Measurements from ENCODE around the gene LRRC41. TPM values are rescaled to one million over a fixed set of nuclear protein-coding genes. Genes with fewer than 3 reads are reported as not detected.
"Not testable (repeated sequence)": the region's sequence is repeated elsewhere in the genome, so short reads cannot be mapped to it uniquely, and the experiment has no call there.

The LRRC41 gene, protein sequence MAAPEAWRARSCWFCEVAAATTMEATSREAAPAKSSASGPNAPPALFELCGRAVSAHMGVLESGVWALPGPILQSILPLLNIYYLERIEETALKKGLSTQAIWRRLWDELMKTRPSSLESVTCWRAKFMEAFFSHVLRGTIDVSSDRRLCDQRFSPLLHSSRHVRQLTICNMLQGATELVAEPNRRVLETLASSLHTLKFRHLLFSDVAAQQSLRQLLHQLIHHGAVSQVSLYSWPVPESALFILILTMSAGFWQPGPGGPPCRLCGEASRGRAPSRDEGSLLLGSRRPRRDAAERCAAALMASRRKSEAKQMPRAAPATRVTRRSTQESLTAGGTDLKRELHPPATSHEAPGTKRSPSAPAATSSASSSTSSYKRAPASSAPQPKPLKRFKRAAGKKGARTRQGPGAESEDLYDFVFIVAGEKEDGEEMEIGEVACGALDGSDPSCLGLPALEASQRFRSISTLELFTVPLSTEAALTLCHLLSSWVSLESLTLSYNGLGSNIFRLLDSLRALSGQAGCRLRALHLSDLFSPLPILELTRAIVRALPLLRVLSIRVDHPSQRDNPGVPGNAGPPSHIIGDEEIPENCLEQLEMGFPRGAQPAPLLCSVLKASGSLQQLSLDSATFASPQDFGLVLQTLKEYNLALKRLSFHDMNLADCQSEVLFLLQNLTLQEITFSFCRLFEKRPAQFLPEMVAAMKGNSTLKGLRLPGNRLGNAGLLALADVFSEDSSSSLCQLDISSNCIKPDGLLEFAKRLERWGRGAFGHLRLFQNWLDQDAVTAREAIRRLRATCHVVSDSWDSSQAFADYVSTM
- 10 to 100 TPM; 30.1 to 37.7 TPM for total RNA-seq

DNA sequence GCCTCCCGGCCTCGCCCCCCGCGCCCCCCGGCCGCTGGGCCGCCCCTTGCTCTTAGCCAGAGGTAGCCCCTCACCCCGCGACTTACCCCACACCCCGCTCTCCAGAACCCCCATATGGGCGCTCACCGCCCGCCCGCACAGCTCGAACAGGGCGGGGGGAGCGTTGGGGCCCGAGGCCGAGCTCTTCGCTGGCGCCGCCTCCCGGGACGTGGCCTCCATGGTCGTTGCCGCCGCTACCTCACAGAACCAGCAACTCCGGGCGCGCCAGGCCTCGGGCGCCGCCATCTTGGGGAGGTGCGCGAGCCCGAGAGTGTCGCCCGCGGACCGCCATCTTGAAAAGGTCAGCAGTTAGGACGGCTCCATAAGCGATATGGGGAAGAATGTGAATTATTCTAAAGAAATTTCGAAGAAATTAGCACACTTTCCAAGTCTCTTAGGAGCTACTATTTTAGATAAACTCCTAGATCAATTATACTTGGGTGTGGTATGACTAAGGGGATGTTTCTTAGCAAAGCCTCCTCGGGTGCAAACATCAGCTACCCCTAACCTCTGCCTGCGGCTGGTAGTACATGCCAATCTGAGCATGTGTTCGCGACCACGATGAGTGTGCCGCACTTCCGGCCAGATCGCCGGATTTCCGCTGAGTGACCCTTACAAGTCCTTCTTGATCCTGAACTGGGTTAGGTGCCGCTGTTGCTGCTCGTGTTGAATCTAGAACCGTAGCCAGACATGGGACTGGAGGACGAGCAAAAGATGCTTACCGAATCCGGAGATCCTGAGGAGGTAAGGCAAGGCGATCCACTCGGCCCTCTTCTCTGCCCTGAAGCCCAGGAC lies at the start of gene LRRC41, which contains the start of gene UQCRH:
LRRC41 (minus strand) TSS at position 579 of the 834 bp plus-strand sequence; CDS start at position 285, 294 bp downstream.
UQCRH (plus strand) TSS at position 661 of the 834 bp plus-strand sequence; CDS start at position 730, 69 bp downstream.
- Mint-ChIP-seq H3K27ac (peak within 1 kb of the TSS; percentile 99), H3K36me3 (ENCODE audit: low read depth) (peaks cover 76% of the 10 kb centered on the region), H3K9me3 (no peaks in the 10 kb centered on the region), H3K4me1 (peaks cover 28% of the 10 kb centered on the region), H3K27me3 (no peaks in the 10 kb centered on the region), H3K4me3 (peak within 1 kb of the TSS; percentile 98)
- ATAC-seq (replicated peaks): peak; percentile 89

- Mint-ChIP-seq H3K9me3 (no peaks in the 10 kb centered on the region), H3K27ac (no peak overlapping the region), H3K27me3 (no peaks in the 10 kb centered on the region), H3K4me3 (no peak overlapping the region), H3K36me3 (ENCODE audit: low read depth) (peaks cover 93% of the 10 kb centered on the region), H3K4me1 (peaks cover 9% of the 10 kb centered on the region)
- ATAC-seq (replicated peaks): no peak
Observed at GRCh38 chr1:46352363-46352762, 48.9 kb upstream of the LRRC41 start.

GRCh38 chr1:46345281-46345680 lies 41.9 kb upstream of the LRRC41 start:
- Mint-ChIP-seq H3K4me3 (no peak overlapping the region), H3K36me3 (ENCODE audit: low read depth) (peaks cover 99% of the 10 kb centered on the region), H3K27ac (no peak overlapping the region), H3K4me1 (peaks cover 36% of the 10 kb centered on the region), H3K27me3 (no peaks in the 10 kb centered on the region), H3K9me3 (no peaks in the 10 kb centered on the region)
- ATAC-seq (replicated peaks): no peak

DNA sequence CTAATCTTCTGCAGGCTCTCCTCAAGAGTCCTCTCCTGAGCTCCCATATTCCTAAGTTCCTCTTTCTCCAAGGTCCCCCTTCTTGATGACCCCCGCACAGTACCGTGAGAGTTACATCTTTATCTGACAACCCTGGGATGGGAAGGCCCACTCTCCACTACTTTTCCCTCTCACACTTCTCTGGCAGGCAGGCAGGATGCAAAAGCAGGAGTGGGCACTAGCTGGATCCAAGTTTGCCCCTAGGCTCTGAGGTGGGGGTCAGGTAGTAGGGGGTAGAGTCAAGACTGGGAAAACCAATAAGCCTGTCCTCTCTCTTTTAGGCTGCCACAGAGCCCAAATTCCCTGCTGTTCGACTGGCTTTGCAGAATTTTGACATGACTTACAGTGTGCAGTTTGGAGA lies 41.1 kb upstream of the LRRC41 start:
- Mint-ChIP-seq H3K27me3 (no peaks in the 10 kb centered on the region), H3K27ac (peak overlapping the region; percentile 98), H3K4me3 (no peak overlapping the region), H3K9me3 (no peaks in the 10 kb centered on the region), H3K4me1 (peaks cover 36% of the 10 kb centered on the region), H3K36me3 (ENCODE audit: low read depth) (peaks cover 93% of the 10 kb centered on the region)
- ATAC-seq (replicated peaks): no peak

DNA sequence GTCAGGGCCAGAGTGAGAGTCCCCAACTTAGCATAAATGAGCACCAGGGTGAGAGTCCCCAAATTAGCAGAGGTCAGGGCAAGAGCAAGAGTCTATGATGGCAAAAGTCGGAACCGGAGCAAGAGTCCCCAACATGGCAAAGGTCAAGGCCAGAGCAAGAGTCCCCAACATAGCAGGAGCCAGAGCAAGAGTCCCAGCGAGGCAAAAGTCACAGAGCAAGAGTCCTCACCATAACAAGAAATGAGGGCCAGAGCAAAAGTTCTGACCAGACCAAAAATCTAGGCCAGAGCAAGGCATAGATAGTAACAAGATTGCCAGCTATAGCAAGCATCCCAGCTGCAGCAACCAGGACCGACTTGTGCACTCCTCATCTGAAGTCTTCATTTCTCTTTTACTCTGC lies 40.3 kb upstream of the LRRC41 start:
- Mint-ChIP-seq H3K4me1 (peaks cover 38% of the 10 kb centered on the region), H3K27ac (peak overlapping the region; percentile 98), H3K9me3 (no peaks in the 10 kb centered on the region), H3K36me3 (ENCODE audit: low read depth) (peaks cover 86% of the 10 kb centered on the region), H3K27me3 (no peaks in the 10 kb centered on the region), H3K4me3 (no peak overlapping the region)
- no peak for ATAC-seq (replicated peaks)

DNA sequence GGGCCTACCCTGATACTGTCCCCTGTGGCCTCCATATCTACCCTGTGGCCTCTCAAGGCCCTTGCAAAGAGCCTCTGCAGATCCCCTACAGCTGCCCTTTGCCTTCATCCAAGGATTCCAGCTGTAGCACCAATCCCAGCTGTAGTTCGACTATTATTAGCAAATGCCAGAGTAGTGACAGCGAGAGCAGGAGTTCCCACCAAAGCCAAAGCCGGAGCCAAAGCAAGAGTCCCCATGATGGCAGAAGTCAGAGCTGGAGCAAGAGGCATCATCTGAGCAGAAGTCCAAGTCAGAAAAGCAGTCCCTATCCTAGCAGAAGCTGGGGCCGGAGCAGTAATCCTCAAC lies 39.9 kb upstream of the LRRC41 start:
- peaks cover 82% of the 10 kb centered on the region for H3K36me3 Mint-ChIP-seq (ENCODE audit: low read depth)
- peaks cover 40% of the 10 kb centered on the region for H3K4me1 Mint-ChIP-seq
- H3K27me3 Mint-ChIP-seq: no peaks in the 10 kb centered on the region

DNA sequence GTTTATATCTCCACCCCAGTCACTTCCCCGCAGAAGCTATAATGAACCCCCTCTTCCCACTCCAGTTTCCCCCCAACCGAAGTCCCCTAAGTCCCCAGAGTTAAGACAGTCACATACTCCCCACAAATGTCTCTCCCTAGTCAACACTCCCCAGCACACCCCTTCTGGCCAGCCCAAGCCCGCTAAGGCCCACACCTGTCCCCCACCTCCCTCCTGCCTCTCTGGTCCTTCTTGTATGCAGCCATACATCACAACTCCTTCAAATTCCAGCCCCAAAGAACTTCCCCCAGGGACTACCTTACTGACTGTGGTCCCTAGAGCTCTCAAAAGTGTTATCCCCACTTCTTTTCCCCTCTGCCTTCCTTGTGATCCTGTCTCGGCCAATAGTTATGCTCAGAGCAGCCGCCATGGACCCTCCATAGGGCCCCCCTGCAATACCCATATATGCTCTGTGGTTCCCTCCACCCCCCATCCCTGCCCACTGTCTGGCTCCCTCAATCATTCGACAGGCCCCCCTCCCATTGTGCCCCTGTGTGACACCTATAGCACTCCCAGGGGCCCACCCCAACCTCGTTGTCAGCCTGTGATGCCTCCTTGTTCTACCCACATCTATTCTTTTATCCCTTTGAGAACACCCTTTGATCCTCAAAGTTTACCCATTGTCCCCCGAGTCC lies 39.4 kb upstream of the LRRC41 start:
- Mint-ChIP-seq H3K27ac (peak overlapping the region; percentile 98), H3K27me3 (no peaks in the 10 kb centered on the region), H3K36me3 (ENCODE audit: low read depth) (peaks cover 77% of the 10 kb centered on the region), H3K4me3 (peak overlapping the region; percentile 95), H3K9me3 (no peaks in the 10 kb centered on the region), H3K4me1 (peaks cover 36% of the 10 kb centered on the region)
- no peak for ATAC-seq (replicated peaks)

More for the DNA sequence above, 39.9 kb upstream of the LRRC41 start:
- Mint-ChIP-seq H3K27ac (peak overlapping the region; percentile 98), H3K9me3 (no peaks in the 10 kb centered on the region), H3K4me3 (no peak overlapping the region)
- ATAC-seq (replicated peaks): no peak

GRCh38 chr1:46342084-46342656 lies 38.8 kb upstream of the LRRC41 start:
- no peaks in the 10 kb centered on the region for H3K27me3 Mint-ChIP-seq
- no peaks in the 10 kb centered on the region for H3K9me3 Mint-ChIP-seq
- peaks cover 70% of the 10 kb centered on the region for H3K36me3 Mint-ChIP-seq (ENCODE audit: low read depth)
- H3K4me3 Mint-ChIP-seq: peak overlapping the region; percentile 95
- H3K27ac Mint-ChIP-seq: peak overlapping the region; percentile 98
- ATAC-seq (replicated peaks): no peak
- H3K4me1 Mint-ChIP-seq: peaks cover 31% of the 10 kb centered on the region

- no peak for ATAC-seq (replicated peaks)
- Mint-ChIP-seq H3K27me3 (no peaks in the 10 kb centered on the region), H3K9me3 (no peaks in the 10 kb centered on the region), H3K27ac (peak overlapping the region; percentile 98), H3K36me3 (ENCODE audit: low read depth) (peaks cover 63% of the 10 kb centered on the region), H3K4me3 (peak overlapping the region; percentile 95), H3K4me1 (peaks cover 31% of the 10 kb centered on the region)
Observed at GRCh38 chr1:46341222-46342083, 38.0 kb upstream of the LRRC41 start.

DNA sequence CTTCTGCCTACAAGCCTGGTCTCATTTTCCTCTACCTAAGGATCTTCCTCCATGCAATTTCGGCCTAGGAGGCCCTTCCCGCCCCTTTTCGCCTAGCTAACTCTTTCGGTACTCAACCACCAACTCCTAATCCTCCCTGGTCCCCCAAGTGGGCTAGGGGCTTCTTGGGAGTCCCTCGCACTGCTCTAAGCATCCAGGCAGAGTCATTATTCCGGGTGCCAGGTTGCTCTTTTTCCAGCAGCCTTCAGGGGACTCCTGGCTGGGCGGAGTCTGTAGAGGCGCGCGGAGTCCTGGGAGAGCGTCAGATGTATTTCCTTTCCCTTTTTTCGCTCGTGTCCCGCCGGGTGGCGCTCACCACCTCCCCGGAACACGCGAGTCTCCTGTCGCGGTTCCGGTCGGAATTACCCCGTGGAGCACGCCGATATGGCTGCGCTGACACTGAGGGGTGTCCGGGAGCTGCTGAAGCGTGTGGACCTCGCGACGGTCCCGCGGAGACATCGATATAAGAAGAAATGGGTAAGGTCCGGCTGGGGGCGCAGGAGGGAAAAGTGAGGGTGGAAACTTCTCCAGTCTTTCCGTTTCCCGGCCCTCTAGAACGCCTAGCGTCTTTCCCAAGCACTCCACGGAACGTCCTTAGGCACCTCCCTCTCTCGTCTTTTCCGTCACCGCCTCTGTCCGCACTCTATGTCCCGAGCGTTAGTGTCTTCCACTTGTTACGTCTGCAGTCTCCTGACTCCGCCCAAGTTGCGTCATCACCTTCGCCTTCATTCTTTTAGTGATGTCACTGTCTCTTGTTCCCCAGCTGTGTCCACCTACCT lies 37.2 kb upstream of the LRRC41 start, which contains the start of gene NSUN4:
NSUN4 (plus strand) TSS at position 404 of the 818 bp plus-strand sequence; CDS start at position 424, 20 bp downstream.
- Mint-ChIP-seq H3K27ac (peak within 1 kb of the TSS; percentile 98), H3K4me3 (peak within 1 kb of the TSS; percentile 95), H3K36me3 (ENCODE audit: low read depth) (peaks cover 55% of the 10 kb centered on the region), H3K27me3 (no peaks in the 10 kb centered on the region), H3K4me1 (peaks cover 31% of the 10 kb centered on the region), H3K9me3 (no peaks in the 10 kb centered on the region)
- ATAC-seq (replicated peaks): peak; percentile 94

DNA sequence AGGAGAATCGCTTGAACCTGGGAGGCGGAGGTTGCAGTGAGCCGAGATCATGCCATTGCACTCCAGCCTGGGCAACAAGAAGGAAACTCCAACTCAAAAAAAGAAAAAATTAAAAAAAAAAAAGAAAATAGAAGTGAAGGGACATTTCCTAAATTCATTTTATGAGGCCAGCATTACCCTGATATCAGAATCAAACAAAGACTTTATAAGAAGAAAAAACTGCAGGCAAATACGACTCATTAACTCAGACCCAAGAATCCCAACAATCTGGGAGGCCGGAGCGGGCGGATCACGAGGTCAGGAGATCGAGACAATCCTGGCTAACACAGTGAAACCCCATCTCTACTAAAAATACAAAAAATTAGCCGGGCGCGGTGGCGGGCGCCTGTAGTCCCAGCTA lies 34.0 kb upstream of the LRRC41 start:
- H3K27me3 Mint-ChIP-seq; H3K27ac Mint-ChIP-seq; ATAC-seq (replicated peaks); H3K4me3 Mint-ChIP-seq; H3K9me3 Mint-ChIP-seq: not testable (repeated sequence)
- Mint-ChIP-seq H3K36me3 (ENCODE audit: low read depth) (peaks cover 23% of the 10 kb centered on the region), H3K4me1 (peaks cover 21% of the 10 kb centered on the region)

DNA sequence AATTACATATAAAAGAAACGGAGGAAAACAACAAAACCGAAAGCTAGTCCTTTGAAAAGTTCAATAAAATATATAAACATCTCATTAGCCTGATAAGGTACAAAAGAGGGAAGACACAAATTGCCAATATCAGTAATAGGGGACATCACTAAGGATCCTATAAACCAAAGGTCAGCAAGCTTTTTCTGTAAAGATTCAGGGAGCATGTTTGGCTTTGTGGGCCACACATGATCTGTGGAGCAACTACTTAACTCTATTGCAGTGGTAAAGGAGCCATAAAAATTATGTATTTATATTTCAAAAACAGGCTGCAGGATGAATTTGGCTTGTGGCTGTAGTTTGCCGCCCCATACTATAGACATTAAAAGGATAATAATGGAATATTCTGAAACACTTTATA lies 31.7 kb upstream of the LRRC41 start:
- no peaks in the 10 kb centered on the region for H3K9me3 Mint-ChIP-seq
- no peak for ATAC-seq (replicated peaks)
- H3K27me3 Mint-ChIP-seq: no peaks in the 10 kb centered on the region
- no peaks in the 10 kb centered on the region for H3K36me3 Mint-ChIP-seq (ENCODE audit: low read depth)
- H3K4me1 Mint-ChIP-seq: peaks cover 4% of the 10 kb centered on the region
- H3K27ac Mint-ChIP-seq: no peak overlapping the region
- H3K4me3 Mint-ChIP-seq: no peak overlapping the region

Measured in activated T-helper 17 cell treated with anti-CD3 and anti-CD28 coated beads, Interleukin-2, amount 50 U/mL, for 72 hours (primary cell).